OCI-LY1 (cell line): ENCODE data around the gene FAM167B.
A peak's percentile ranks its signal among the peaks of the same experiment; 100 is the strongest.
"Not testable (repeated sequence)": the region's sequence is repeated elsewhere in the genome, so short reads cannot be mapped to it uniquely, and the experiment has no call there.

Experiments
- H2AFZ ChIP-seq: fragments of 200-600 bp; sonication (generic), shearing (Covaris generic); 2 replicates; pipeline ENCODE4 v1.6.0; 2014; ENCODE audit warnings: antibody characterized with exemption, mild to moderate bottlenecking, low read length
- H3F3A ChIP-seq: fragments of 200-600 bp; sonication (generic), shearing (Covaris generic); 2 replicates; pipeline ENCODE4 v1.6.0; 2014; ENCODE audit warnings: mild to moderate bottlenecking, antibody characterized with exemption, low read length, moderate library complexity; ENCODE audit not compliant: insufficient read depth
- H3K27ac ChIP-seq: fragments of 200-600 bp; sonication (generic); 2 replicates; pipeline ENCODE4 v1.5.1; 2014; ENCODE audit warnings: low read length, mixed run types, mild to moderate bottlenecking, low read depth; ENCODE audit not compliant: poor library complexity, severe bottlenecking
- H3K27me3 ChIP-seq: fragments of 200-600 bp; sonication (generic); 2 replicates; pipeline ENCODE4 v1.6.0; 2014; ENCODE audit warnings: antibody characterized with exemption, mild to moderate bottlenecking, low read length, moderate library complexity; ENCODE audit not compliant: insufficient read depth
- H3K36me3 ChIP-seq: fragments of 200-600 bp; sonication (generic); 2 replicates; pipeline ENCODE4 v1.6.1; 2014; ENCODE audit warnings: mild to moderate bottlenecking, antibody characterized with exemption, low read length, moderate library complexity, mixed read lengths; ENCODE audit not compliant: insufficient read depth
- H3K4me1 ChIP-seq: fragments of 200-600 bp; sonication (generic); 2 replicates; pipeline ENCODE4 v1.5.1; 2014; ENCODE audit warnings: mild to moderate bottlenecking, low read length, moderate library complexity; ENCODE audit not compliant: insufficient read depth, severe bottlenecking
- H3K4me2 ChIP-seq: fragments of 200-600 bp; sonication (generic), shearing (Covaris generic); 2 replicates; pipeline ENCODE4 v1.6.1; 2014; ENCODE audit warnings: low read length
- H3K4me3 ChIP-seq: fragments of 200-600 bp; sonication (generic); 2 replicates; pipeline ENCODE4 v1.5.1; 2014; ENCODE audit warnings: low read length, low read depth, mild to moderate bottlenecking, mixed read lengths; ENCODE audit not compliant: poor library complexity, severe bottlenecking
- H3K79me2 ChIP-seq: fragments of 200-600 bp; shearing (Covaris generic); 2 replicates; pipeline ENCODE4 v1.6.1; 2016; ENCODE audit warnings: mixed run types, low read length, mixed read lengths; ENCODE audit not compliant: insufficient read depth
- H3K9ac ChIP-seq: fragments of 200-600 bp; sonication (generic), shearing (Covaris generic); 2 replicates; pipeline ENCODE4 v1.6.1; 2014; ENCODE audit warnings: mild to moderate bottlenecking, low read length, mixed read lengths
- H3K9me2 ChIP-seq: fragments of 200-600 bp; sonication (generic), shearing (Covaris generic); 2 replicates; pipeline ENCODE4 v1.6.1; 2014; ENCODE audit warnings: low read depth, mild to moderate bottlenecking, low read length, mixed read lengths
- H3K9me3 ChIP-seq: fragments of 200-600 bp; shearing (Covaris generic); 2 replicates; pipeline ENCODE4 v1.6.1; 2014; ENCODE audit warnings: low read length, mixed read lengths
- H4K20me1 ChIP-seq: fragments of 200-600 bp; sonication (generic), shearing (Covaris generic); 2 replicates; pipeline ENCODE4 v1.6.0; 2016; ENCODE audit warnings: mild to moderate bottlenecking, low read length; ENCODE audit not compliant: insufficient read depth
- CTCF ChIP-seq: fragments of 200-600 bp; sonication (generic), shearing (Covaris generic); IDR thresholded peaks from 2 replicates; pipeline ENCODE4 v1.5.1; 2017; ENCODE audit warnings: mild to moderate bottlenecking, antibody characterized with exemption, low read length, moderate library complexity, mixed read lengths
- EZH2 ChIP-seq: fragments of 200-600 bp; sonication (generic), shearing (Covaris generic); IDR thresholded peaks from 2 replicates; pipeline ENCODE4 v1.8.0; 2017; ENCODE audit warnings: borderline replicate concordance, mixed run types, mild to moderate bottlenecking, antibody characterized with exemption, low read length, moderate library complexity, mixed read lengths

FAM167B gene

DNA sequence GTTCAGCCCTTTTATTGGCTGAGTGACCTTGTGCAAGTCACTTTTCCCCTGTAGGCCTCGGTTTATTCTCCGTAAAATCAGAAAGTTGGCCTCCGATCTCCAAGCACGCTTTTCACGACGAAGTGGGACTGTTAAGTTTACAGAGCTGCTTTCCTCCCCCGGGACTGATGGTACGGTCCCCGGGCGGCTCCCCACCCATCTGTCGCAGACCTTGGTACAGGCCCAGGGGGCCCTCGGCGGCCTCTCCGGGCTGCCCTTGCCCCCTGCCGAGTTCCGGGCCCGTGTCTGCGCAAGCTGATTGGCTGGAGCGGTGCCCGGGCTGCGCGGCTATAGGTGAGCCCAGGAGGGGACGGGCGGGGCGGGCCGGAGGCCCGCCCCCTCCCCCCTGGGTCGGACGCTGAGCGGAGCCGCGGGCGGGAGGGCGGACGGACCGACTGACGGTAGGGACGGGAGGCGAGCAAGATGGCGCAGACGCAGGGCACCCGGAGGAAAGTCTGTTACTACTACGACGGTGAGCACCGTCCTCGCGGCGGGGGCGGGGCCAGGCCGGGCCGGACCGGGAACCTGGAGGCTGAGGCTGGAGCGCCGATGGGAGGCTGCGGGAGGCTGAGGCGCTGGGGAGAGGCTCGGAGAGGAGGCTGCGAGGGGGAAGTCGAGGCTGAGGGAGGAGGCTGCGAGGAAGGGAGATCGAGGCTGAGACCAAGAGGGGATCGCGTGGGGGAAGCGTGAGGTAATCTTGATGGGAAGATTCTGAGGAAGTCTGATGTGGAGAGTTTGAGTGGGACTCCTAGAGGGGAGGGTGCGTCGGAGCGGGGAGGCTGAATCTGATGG lies 44.9 kb downstream of the FAM167B start, which contains the start of gene HDAC1:
Gene HDAC1, plus strand, starts transcription at position 376 of the 831 bp plus-strand sequence. Its CDS starts 87 bp downstream, at position 463.
- H3K4me3 ChIP-seq = peak within 1 kb of the TSS; percentile 94
- H3K4me1 ChIP-seq = peaks cover 57% of the 10 kb centered on the region
- peaks cover 8% of the 10 kb centered on the region for H3F3A ChIP-seq
- TF ChIP-seq CTCF (no peak), EZH2 (no peak)
- H3K4me2 ChIP-seq = peak within 1 kb of the TSS; percentile 94
- peaks cover 1% of the 10 kb centered on the region; the same call in 1 of the 2 replicates for H4K20me1 ChIP-seq
- H3K79me2 ChIP-seq = peaks cover 48% of the 10 kb centered on the region
- H3K27me3 ChIP-seq = no peaks in the 10 kb centered on the region
- H3K9me2 ChIP-seq = no peaks in the 10 kb centered on the region
- no peaks in the 10 kb centered on the region for H3K9me3 ChIP-seq
- peak within 1 kb of the TSS; percentile 98 for H3K9ac ChIP-seq
- H3K27ac ChIP-seq = peak within 1 kb of the TSS; percentile 90
- no peak within 1 kb of the TSS for H2AFZ ChIP-seq
- H3K36me3 ChIP-seq = peaks cover 38% of the 10 kb centered on the region

GRCh38 chr1:32298211-32298610 lies 51.2 kb downstream of the FAM167B start:
- not testable (repeated sequence) for H2AFZ ChIP-seq, H3K9me3 ChIP-seq, H3F3A ChIP-seq, H3K4me2 ChIP-seq, H3K9ac ChIP-seq, H3K27ac ChIP-seq, H3K9me2 ChIP-seq, H3K4me3 ChIP-seq, H4K20me1 ChIP-seq, H3K27me3 ChIP-seq
- H3K36me3 ChIP-seq = peaks cover 88% of the 10 kb centered on the region
- H3K4me1 ChIP-seq = peaks cover 47% of the 10 kb centered on the region
- H3K79me2 ChIP-seq = peaks cover 88% of the 10 kb centered on the region
